Measurements from ENCODE around the gene MT1E.
"Not testable (repeated sequence)": the region's sequence is repeated elsewhere in the genome, so short reads cannot be mapped to it uniquely, and the experiment has no call there.

The MT1E gene

DNA sequence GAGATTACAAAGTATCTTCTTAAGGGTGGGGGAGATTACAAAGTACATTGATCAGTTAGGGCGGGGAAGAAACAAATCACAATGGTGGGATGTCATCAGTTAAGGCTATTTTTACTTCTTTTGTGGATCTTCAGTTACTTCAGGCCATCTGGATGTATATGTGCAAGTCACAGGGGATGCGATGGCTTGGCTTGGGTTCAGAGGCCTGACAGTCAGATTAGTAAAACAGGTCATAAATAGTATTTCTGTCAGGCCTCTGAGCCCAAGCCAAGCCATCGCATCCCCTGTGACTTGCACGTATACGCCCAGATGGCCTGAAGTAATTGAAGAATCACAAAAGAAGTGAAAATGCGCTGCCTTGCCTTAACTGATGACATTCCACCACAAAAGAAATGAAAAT is 49.0 kb downstream of the MT1E start:
- not testable (repeated sequence) for DNase-seq

DNA sequence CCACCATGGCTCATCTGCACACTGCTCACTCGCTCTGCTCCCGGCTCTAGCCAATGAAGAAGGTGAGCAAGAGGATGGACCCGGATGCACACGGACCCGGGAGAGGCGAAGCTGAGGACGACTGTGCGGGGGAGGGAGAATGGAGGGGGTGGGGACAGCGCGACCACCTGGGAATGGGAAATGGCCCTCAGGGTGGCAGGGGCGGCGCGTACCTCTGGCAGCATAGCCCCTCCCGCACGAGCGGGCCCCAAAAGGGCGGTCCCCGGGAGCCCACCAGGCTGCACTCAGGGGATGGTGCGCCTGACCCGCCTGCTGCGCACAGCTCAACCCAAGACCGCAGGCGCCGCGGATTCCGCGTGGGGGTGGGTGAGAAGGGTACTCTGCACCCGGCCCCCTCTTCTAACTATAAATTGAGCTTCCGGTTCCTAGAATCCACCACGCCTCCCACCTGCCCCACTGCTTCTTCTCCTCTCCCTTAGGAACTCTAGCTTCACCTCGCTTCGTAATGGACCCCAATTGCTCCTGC is 50.2 kb downstream of the MT1E start:
- DNase-seq: peak; percentile 63

Measured in NCI-H2227 treated with DMSO at 0.1 percent for 48 hours (cell line).